NCI-H446 (cell line): Measurements from ENCODE around the gene RAB35.

Experiments
- DNase-seq, 2 experiments: peaks; one replicate each; lab custom pipeline; 2025; lab: John Stamatoyannopoulos, UW

The RAB35 gene

DNA sequence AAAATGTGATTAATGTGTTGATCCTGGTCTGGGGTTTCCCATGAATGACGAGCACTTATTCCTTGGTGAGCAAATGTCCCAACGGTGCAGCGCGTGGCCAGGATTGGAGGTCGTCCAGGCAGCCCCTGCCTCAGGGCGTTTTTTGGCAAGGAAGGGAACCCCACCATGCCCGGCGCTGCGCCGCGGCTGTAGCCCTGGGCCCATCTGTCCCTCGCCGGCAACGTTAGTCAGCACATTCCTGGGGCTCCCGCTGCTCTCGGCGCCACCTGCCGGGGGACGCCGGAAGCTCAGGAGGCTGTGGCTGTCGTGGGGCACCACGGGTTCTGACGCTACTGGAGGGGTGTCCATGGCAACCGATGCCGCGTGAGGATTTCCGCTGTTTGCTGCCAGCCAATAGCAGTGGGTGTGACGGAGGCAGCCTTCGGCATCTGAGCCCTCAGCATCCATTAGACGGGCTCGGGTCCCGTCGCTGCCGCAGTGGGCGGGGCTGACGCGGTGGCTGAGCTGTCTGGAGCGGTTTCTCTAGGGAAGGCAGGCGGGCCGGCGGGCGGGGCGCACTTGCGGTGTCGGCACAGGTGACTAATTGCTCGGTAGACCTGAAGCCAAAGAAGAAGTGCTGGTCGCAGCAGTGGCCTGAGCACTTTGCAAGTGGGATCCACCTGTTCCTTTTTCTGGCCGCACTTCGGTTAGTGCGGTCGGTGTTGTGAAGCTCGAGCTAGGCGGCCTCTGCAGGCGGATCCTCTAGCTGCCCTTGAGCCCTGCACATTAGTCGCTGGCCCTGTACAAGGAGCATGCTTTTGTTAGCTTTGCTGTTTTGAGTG is 29.5 kb downstream of the RAB35 start:
- peak; percentile 96 to 97 for DNase-seq

DNA sequence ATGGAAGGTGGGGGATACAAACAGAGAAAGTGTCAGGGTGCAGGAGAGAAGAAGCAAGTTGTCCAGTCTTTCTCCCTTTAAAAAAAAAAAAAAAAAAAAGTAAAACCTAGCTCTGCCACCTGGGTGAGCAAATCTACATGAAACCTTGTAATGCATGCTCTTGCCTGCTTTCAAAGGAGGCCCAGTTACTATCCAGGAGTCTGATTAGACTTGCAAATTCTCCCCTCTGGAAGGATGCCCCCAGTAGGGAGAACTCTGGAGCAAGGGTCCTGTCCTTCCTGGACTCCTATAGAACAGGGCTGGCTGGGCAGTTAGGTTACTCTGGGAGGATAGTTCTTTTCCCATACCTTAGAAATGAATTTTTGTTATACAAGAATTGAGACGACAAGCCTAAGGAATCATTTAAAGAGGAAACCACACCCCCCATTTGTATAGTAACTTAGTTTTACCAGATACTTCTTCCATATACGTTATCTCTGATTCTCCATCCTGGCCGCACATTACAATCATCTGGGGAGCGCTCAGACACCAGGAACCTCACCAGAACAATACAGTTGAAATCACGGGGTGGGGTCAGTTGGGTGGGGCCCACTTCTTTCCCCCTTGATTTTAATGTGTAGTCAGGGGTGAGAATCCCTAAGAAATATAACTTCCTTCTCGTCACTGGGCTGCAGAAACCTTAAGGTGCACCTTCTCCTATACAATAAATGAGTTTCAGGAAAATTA is 30.5 kb downstream of the RAB35 start:
- no peak for DNase-seq

DNA sequence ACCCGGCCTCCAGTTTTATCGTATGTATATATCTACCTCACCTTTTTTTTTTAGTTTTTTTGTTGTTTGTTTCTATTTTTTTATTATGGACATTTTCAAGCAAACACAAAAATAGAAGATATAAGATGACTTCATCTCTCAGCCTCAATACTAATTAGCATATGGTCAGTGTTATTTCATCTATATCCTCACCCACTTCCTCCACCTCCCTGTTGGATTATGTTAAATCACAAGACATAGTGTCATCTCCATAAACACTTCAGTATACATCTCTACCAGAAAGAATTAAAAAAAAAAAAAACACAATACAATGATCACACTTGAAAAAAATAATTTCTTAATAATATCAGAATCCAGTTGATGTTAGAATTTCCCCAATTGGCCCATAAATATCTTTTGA is 34.9 kb downstream of the RAB35 start:
- no peak for DNase-seq

DNA sequence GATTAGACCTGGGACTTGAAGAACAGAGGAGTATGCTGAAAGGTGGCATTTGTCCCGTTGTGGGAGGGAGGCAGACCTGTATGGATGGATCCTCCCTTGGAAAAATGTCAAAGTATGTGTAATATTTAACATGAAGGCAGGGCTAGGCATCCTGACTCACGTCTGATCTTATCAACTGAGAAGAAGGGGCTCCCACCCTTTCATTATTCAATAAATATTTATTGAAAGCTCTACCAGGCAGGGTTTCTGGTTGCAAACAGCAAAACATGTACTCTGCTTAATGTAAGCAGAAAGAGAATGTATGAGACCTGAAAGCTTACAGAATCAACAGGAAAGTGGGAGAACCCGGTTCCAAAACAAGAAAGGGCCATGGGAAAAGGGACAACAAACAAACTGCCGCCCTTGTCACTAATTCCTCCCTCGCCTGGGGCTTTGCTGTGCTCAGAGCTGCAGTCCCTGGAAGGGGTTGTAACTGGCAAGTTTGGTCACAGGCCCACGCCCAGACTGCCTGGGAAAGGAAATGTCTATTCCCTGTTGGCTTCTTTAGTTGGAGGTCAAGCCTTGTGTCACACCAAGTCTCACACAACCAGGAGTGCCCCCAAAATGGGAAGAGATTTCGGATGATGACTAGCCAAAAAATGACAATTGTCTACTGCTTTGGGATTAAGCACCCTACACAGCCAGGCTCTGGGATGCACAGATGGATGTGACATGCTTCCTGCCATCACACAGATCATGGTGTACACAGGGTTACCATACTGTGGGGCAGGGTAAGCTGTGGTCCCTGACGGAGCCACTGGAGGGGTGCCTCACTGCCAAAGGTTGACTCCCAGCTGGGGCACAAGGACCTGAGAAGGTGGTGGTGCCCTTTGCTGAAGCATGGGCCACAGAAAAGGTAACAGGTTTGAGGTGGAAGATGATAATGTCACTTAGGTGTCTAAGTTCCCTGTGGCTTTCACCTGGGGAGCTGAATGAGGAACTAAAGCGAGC is 36.8 kb downstream of the RAB35 start:
- no peak for DNase-seq

DNA sequence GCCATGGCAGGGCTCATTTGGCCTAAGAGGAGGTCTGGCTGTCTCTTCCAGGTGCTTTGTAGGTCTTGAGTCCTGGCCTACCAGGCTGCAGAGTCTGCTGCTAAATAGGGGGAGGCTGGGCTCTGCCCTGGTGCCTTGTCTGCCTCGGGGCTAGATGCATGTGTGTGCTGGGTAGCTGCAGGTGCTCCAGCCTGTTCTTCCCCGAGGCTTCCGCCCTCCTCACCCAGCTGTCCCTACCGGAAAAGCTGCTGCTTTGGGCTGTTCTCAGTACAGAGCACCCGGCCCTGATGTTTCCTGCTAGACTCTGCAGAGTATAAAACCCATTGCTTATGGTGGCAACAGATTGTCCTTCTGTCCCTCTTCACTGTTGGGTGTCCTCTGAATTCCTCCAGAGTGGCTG is 37.7 kb downstream of the RAB35 start:
- DNase-seq, result no peak

DNA sequence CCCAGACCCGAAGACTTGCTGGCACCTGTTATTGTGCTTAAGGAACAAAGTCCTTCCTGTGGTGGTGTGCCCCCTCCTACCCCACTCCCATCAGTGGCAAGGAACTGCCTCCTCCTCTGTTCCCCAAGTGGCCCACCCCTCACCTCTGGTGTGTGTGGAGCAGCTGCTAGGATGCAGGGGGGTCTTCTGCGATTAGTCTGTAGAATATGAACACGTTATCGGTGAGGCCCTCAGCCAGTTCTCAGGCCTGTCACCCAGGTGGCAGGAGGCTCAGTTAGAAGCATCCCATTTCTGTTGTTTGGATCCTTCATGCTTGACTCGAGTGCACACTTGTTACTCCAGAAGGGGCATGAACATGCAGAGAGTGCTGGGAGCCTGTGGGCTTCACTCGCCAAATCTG is 39.3 kb downstream of the RAB35 start:
- no peak for DNase-seq

DNA sequence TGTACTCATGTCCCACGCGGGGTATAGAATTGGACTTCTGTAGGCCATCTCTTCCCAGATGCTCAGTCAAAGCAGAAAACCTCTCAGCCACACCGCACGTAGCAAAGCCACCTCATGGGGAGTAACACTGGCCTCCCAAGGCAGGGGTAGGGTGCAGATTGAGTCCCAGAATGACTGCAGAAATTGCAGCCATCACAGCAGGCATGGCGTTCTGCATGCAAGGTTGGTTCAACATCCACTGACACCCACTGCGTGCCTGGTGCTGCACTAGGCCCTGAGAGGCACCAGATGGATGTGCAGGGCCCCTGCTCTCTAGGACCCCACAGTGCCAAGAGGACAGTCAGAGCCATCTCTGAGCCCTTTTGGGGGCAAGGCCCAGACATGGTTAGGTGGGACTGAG is 39.9 kb downstream of the RAB35 start:
- DNase-seq, result no peak

DNA sequence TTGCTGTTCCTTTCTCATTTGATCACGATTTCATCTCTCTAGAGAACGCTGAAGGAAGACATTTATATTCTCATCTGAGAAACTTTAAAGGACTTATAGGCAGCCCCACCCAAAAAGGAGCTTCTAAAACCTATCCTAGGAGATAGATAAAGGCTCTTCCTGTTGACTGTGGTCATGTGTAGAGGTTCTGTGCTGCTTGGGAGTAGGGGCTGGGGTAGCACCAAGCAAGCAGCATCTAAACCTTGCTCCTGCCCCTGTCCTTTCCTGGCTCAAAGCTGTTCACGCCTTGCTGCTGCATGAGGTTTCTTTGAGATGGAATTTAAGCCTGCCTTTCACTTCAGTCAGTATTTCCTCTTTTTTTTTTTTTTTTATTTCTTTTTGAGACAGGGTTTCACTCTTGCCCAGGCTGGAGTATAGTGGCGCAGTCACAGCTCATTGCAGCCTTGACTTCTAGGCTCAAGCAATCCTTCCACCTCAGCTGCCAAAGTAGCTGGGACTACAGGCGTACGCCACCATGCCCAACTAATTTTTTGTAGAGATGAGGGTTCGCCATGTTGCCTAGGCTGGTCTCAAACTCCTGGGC is 41.4 kb downstream of the RAB35 start:
- no peak for DNase-seq

DNA sequence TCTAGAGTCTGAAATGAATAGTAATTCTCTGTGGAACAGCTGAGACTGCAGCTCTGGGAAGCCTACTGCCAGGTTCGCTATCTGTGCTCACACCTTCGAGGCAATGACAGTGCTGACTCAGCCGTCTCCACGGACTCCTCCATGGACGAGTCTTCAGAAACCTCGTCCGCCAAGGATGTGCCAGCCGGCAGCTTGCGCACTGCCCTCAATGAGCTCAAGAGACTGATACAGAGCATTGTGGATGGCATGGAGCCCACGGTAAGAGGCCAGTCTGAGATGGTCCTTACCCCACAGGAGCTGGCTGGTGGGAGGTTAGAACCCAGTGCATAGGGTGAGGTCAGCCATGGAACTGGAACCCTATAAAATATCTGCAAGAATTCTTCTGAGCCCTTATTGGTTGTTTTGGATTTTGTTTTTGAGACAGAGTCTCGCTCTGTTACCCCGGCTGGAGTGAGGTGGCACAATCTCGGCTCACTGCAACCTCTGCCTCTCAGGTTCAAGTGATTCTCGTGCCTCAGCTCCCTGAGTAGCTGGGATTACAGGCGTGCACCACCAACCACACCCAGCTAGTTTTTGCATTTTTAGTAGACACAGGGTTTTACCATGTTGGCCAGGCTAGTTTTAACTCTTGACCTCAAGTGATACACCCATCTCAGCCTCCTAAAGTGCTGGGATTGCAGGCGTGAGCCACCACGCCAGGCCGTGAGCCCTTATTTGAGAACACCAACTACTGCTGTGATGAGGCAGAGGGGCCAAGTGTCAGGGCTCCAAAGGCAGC is 43.9 kb downstream of the RAB35 start:
- DNase-seq, result no peak

DNA sequence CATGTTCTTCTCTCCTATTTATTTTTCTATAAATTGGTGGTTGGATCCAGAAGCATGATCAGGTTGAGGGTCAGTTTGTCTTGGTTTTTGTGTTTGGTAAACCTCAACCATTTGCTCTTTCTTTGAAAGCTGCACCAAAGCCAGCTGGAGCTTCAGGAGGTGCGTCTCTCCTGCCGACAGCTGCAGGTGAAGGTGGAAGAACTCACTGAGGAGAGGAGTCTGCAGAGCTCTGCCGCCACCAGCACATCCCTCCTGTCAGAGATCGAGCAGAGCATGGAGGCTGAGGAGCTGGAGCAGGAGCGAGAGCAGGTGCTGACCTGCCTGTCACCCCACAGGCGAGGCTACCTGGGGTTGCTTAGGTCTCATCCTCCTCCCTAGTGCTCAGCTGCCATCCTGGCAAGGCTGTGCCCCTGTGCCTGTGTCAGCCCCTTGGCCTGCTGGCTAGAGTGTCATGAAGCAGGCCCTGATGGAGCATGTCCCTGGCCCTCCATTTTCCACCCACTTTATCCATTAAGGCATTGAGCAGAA is 45.0 kb downstream of the RAB35 start:
- DNase-seq, result no peak

DNA sequence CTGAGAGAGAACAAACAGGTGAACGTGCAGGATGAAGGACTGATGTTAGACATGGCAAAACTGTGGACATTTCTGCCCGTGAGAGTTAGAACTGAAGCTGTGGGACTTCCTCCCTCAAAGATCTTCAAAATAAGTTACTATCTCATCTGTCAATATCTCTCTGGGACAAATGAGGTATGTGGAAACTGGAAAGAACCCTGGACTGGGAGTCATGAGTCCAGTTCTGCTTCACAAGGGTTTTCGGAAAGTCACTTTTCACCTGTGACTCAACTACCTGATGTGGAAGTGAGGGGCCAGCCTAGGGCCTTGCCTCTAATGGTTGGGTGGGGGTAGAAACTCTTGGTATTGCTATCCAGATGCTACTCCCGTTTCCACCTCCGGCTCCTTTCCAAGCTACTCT is 47.3 kb downstream of the RAB35 start:
- DNase-seq, result no peak

DNA sequence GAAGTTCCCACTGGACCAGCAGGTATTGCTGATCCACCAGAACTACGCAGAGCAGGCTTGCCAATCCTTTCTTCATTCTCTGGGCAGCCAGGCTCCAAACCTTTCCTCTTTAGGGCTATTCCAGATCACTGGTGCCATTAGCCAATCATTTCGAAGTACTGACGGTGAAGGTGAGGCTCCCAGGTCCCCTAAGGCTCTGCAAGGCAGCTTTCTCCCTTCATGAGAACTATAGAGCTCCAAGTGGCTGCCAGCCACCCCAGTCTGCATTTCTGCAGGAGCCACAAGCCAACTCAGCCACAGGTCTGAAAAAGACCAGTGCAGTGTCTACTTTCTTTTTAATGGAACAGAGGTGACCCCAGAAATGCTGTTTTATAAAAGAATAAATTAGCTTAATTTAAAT is 48.7 kb downstream of the RAB35 start:
- DNase-seq, result no peak

DNA sequence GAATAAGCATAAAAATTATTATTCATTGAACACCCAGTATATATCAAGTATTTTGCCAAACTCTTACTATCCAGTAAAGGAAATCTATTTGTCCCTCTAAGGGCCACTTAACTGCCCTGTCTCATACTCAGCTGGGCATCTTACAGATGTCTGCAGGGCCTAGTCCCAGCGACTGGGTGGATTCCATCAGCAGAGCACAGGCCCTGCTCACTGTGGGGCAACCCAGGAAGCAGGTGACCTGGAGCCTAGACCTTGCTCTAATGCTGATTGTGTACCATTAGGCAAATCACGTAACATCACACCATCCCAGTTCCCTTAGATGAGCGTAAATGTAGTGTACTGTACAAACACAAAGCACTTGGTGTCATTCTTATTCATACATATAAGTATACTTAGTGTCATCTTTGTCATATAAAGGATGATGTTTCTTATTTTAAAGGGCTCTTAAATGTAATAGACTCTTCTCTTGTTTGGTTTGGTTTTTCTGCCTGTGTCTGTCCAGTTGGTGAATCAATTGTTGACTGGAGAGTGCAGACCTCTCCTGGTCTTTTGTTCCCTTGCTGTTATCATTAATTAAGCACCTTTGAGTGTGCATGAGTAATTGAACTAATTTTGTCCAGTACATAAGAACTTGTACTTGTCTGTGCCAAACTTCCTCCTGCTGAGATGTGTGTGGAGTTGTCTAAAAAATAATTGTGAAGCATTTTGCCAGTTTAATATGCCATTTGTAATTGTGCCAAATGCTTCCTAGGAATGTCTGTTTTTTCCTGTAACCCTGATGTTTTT is 49.3 kb downstream of the RAB35 start:
- no peak for DNase-seq

DNA sequence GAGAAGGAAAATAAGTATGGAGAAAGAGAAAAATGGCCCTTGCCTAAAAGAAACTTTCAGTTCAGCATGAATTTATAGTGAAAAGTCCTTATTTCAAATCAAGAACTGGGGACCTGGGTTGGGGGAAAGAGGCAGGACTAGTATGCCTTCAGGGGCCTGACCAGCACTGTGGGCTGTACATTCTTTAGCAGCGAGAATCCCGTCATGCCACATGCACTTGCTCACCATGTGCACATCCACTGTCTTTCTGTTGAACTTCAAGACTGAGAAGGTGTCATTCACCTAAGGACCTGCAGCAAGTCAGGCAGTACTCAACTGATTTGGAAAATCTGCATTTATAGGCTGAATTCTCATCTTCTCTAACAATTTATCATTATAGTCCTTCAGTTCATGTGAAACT is 50.2 kb downstream of the RAB35 start:
- DNase-seq, result no peak

DNA sequence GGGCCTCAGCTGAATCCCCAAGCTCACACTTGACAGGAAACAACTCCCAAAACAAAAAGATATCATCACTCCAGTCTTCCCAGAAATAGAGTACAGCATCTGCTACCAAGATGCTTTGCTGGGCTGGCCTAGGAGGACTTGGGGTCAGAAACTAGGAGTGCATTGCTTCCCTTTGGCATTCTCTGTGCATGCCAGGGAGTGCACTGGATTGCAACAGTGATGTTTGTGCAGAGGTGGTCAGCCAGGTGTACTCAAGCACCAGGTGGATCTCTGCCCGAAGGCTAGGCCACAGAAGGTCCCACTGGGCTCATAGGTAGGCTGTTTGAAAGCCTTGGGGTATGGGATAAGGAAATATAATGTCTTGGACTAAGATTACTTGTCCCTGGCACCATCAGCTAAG is 51.1 kb downstream of the RAB35 start:
- DNase-seq, result no peak

DNA sequence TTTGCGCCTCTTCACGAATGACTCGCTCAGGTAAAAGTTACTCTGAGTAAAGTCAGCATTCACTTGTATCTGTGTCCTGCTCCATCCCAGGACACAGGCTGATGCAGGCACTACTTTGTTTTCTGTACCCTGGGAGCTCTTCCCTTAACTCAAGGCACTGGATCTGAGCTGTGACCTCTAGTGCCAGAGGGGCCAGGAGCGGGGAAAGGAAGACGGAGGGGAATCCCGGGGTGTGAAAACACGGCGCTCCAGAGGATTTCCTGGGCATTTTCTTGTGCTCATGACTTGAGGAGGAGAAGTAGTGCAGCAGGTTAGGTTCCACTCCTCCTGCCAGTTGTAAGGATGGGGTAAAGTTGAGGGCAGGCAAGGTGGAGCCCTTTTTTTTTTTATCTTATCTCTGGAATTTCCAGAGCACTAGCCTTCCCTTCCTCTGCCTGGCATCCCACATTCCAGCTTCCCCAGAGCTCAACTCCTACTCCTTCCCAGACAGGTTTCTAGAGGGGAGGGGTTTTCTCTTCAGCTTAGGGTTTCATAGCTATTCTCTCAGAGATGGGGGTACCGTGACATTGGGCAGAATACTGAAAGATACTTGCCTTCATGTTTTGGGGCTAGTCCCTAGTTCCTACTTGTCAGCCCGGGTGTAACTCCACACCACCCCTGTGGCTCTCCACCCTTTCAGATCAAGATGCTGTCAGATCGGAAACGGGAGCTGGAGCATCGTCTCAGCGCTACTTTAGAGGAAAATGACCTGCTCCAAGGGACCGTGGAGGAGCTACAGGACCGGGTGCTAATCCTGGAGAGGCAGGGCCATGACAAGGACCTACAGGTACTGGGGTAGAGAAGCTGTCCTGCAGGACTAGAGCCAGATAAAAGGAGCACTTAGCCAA is 52.3 kb downstream of the RAB35 start:
- DNase-seq, result no peak

DNA sequence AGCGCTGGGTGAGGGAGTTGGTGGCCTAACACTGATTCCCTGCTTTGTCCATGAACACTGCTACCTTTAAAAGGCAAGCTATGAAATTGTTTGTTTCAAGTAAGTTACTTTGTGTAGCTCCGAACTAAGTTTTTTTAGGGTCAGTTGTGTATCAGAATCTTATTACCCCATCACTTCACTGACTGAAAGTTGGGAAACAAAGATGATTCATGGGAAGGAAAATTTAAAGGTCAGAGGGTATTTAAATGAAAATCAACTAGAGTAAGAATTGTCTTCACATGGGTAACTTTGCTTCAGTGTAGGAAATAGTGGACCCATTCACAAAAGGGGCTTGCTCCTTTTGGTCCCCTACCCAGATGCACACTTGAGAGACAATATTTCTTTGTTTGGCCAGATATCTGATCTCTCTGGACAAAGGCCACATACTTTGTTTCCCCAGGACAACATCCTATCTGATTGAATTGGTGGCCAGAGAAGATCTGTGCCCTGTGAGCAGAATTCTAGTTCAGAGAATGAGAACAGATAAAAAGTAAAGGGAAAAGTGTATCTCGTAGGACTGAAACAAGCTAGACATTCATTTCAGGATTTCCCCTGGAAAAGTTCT is 53.5 kb downstream of the RAB35 start:
- no peak for DNase-seq

DNA sequence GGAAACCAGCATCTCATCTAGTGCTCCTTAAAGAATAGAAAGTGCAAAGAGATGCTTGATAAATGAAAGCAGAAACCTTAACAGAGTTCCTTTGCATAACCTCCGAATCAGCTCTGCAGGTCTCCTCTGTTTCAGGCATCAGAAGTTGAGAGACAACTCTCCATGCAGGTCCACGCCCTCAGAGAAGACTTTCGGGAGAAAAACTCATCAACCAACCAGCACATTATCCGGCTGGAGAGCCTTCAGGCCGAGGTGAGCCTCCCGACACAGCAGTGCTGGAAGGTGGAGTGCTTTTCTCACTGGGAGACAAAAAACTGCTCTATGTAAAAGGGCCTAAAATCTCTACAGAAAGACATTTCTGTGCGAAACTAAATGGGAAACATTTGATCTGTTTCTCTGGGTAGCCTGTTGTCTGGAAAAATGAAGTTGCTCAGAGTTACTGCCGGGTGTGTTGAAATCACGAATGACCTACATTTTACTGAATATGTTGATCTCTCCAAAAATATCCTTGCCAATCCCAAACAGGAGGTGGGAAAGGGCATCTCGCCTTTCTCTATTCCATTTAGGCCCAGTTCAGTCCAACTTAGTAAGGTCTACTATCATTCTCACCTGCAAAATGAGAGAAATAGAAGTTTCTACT is 54.9 kb downstream of the RAB35 start:
- DNase-seq, result no peak
